WERI-Rb-1 (cell line): Measurements from ENCODE around the gene MTCH1.
"Not testable (repeated sequence)": the region's sequence is repeated elsewhere in the genome, so short reads cannot be mapped to it uniquely, and the experiment has no call there.

Experiments used
- DNase-seq: peaks from one replicate; pipeline ENCODE4 v3.0.0-alpha.2; 2020
- H3K27ac ChIP-seq: fragments of 250-450 bp; sonication (Bioruptor Pico); 2 replicates; pipeline ENCODE4 v1.5.1; 2020; ENCODE audit warnings: mild to moderate bottlenecking, moderate library complexity
- H3K27me3 ChIP-seq: fragments of 250-450 bp; sonication (Bioruptor Pico); 2 replicates; pipeline ENCODE4 v1.5.1; 2021; ENCODE audit warnings: mild to moderate bottlenecking, low read depth, moderate library complexity; ENCODE audit not compliant: insufficient read depth, severe bottlenecking
- H3K36me3 ChIP-seq: fragments of 250-450 bp; sonication (Bioruptor Pico); 2 replicates; pipeline ENCODE4 v1.5.1; 2020; ENCODE audit warnings: mild to moderate bottlenecking, moderate library complexity
- H3K4me3 ChIP-seq: 2 replicates; pipeline ENCODE4 v1.5.1; 2011; ENCODE audit warnings: low read depth, mild to moderate bottlenecking, control low read depth, low read length
- H3K9me3 ChIP-seq: fragments of 250-450 bp; sonication (Bioruptor Pico); 2 replicates; pipeline ENCODE4 v1.5.1; 2021; ENCODE audit warnings: mild to moderate bottlenecking, moderate library complexity; ENCODE audit not compliant: severe bottlenecking
- TF ChIP-seq, protein P1 (sequence below): IDR thresholded peaks from 2 replicates; pipeline ENCODE4 v1.5.1; 2011; ENCODE audit warnings: low read depth, mild to moderate bottlenecking, control low read depth, inconsistent platforms, low read length

Gene MTCH1

DNA sequence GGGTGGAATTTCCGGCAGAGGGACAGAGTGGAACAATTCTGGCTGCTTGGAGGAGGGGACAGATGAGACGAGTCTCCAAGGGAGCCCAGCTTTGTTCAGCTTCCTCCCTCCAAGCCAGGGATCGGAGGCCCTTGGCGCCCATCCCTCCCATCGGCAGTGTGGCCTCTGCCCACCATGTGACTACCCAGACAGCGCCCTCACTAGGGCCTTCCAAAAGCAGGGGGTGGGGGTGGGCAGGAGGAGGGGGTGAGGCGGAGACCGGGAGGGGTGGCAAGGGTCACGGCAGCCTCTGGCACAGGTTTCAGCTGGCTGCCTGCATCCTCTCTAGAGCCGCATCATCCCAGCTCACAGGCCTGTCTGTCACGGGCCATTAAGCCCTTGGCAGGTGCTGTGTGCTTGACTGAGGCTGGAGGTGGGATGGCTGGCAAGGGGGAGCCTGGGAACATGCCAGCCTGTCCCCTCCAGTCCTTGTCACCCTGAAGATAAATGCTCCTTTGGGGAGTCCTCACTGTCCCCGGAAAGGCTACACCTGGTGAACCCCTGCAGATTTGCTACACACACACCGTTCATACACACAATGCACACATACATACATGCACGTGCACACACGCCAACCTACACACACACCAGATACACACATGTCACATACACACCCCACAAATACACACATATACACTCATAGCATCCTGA is 13.2 kb upstream of the MTCH1 start:
- Histone ChIP-seq H3K36me3 (no peaks in the 10 kb centered on the region), H3K27me3 (no peaks in the 10 kb centered on the region), H3K9me3 (no peaks in the 10 kb centered on the region), H3K4me3 (no peak overlapping the region), H3K27ac (no peak overlapping the region)
- TF ChIP-seq, protein P1, sequence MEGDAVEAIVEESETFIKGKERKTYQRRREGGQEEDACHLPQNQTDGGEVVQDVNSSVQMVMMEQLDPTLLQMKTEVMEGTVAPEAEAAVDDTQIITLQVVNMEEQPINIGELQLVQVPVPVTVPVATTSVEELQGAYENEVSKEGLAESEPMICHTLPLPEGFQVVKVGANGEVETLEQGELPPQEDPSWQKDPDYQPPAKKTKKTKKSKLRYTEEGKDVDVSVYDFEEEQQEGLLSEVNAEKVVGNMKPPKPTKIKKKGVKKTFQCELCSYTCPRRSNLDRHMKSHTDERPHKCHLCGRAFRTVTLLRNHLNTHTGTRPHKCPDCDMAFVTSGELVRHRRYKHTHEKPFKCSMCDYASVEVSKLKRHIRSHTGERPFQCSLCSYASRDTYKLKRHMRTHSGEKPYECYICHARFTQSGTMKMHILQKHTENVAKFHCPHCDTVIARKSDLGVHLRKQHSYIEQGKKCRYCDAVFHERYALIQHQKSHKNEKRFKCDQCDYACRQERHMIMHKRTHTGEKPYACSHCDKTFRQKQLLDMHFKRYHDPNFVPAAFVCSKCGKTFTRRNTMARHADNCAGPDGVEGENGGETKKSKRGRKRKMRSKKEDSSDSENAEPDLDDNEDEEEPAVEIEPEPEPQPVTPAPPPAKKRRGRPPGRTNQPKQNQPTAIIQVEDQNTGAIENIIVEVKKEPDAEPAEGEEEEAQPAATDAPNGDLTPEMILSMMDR: no peak
- DNase-seq: no peak

DNA sequence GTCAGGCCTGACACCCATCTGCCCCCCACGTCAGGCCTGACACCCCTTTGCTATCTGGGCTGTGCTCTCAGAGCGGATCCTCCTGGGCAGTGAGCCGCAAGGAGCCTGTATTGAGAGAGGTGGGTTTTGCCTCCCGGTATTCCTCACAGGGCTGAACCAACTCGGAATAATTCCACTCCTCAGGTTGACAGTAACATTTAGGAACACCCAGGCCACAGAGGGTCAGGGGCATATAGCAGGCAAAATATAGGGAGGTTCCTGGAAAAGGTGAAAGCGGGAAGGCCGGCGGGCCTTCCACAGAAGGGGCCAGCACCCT is 12.7 kb upstream of the MTCH1 start:
- no peaks in the 10 kb centered on the region for H3K9me3 ChIP-seq
- no peaks in the 10 kb centered on the region for H3K27me3 ChIP-seq
- no peak overlapping the region for H3K4me3 ChIP-seq
- H3K27ac ChIP-seq: no peak overlapping the region
- no peak for DNase-seq
- TF ChIP-seq, protein P1: no peak
- H3K36me3 ChIP-seq: no peaks in the 10 kb centered on the region

DNA sequence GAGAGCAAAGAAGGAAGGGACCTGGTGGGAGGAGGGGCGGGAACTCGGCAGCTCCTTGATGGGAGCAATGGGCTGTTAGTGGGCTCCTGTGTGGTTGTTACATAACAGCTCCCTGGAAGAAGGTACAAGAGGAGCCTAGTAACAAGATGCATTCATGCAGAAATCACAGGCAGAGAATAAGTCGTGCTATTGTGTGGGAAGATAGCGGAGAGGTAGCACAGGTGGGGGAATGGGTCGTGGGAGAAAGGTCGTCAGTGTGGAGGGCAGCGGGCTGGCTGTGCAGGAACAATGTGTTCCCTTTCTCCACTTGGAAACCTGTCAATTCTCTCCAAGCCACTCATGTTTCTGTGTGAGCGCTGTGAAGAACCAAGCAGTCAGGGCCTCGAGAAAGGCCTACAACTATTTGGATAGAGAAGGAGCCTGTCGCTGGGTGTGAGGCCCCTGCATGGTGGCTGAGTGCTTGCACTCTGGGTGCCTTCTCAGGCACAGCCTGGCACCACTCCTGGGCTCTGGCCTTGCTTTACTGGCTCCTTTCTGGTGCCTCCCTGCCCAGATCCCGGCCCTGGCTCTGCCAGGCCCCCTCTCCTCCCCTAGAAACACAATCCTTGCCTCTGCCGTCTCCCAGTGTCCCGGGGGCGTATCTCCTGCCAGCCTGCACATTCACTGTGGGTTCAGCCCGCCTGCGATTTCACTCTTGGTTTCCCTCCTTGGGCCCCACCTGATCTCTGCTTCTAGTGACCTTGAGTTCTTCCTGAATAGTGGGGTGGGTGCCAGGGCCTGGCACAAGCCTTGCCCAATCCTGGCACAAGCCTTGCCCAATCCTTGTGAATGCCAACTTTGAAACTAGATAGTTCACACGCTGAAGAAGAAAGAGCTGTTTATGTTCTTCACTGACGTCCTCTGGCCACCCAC is 12.1 kb upstream of the MTCH1 start:
- no peak for DNase-seq
- Histone ChIP-seq H3K36me3 (no peaks in the 10 kb centered on the region), H3K27me3 (no peaks in the 10 kb centered on the region), H3K9me3 (no peaks in the 10 kb centered on the region), H3K4me3 (no peak overlapping the region), H3K27ac (no peak overlapping the region)
- TF ChIP-seq, protein P1: no peak

DNA sequence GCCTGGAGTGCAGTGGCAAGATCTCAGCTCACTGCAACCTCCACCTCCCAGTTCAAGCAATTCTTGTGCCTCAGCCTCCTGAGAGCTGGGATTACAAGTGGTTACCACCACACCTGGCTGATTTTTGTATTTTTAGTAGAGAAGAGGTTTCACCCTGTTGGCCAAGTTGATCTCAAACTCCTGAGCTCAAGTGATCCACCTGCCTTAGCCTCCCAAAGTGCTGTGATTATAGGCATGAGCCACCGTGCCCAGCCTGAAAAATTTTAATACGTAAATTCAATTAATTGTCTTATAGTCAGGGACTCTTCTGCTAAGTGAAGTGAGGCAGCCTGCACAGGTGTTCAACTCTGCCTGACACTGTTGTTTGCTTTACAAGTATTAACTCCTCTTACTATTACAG is 4.4 kb upstream of the MTCH1 start:
- not testable (repeated sequence) for DNase-seq, H3K9me3 ChIP-seq, H3K4me3 ChIP-seq, H3K27ac ChIP-seq, H3K36me3 ChIP-seq, H3K27me3 ChIP-seq

DNA sequence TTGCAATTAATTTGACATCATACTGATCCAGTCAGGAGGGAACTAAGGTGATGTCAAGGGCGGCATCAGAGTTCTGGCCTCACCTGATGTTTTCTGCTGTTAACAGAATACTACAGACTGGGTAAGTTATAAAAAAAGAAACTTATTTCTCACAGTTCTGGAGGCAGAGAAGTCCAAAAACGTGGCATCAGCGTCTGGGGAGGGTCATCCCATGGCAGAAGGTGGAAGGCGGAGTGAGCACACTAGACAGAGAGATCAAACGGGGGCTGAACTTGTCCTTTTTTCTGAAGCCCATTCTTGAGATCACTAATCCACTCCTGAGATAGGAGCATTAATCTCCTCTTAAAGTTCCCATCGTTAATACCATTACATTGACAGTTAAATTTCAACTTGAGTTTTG is 3.3 kb upstream of the MTCH1 start:
- DNase-seq: no peak
- H3K27me3 ChIP-seq: no peaks in the 10 kb centered on the region
- TF ChIP-seq, protein P1: no peak
- no peak overlapping the region for H3K4me3 ChIP-seq
- peaks cover 3% of the 10 kb centered on the region for H3K36me3 ChIP-seq
- no peak overlapping the region for H3K27ac ChIP-seq
- no peaks in the 10 kb centered on the region for H3K9me3 ChIP-seq

DNA sequence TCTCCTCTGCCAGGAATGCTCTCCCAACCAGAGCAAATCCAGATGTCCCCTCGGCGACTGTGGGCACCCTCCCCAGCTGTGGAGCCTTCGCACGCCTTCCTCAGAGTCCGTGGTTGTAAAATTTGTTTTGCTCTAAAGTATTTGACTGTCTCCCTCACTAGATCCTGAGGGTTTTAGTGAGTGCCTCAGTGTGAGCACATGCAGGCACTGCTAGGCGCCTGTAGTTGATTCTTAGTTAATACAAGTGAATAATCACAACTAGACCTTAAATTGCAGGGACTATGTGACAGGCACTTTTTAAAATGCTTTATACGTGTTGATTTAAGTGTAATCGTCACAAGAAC is 680 bp upstream of the MTCH1 start:
- no peak for DNase-seq
- H3K9me3 ChIP-seq: no peaks in the 10 kb centered on the region
- TF ChIP-seq, protein P1: no peak
- peak overlapping the region; percentile 92 for H3K4me3 ChIP-seq
- H3K27me3 ChIP-seq: no peaks in the 10 kb centered on the region
- H3K27ac ChIP-seq: peak overlapping the region; percentile 90
- peaks cover 16% of the 10 kb centered on the region for H3K36me3 ChIP-seq
